Panc1 (cell line): Measurements from ENCODE around the gene CDK8.

ENCODE experiments used
- CTCF ChIP-seq: fragments of 450-650 bp; IDR thresholded peaks from 2 replicates; pipeline ENCODE4 v1.5.1; 2017; ENCODE audit warnings: mild to moderate bottlenecking
- POLR2AphosphoS5 ChIP-seq: IDR thresholded peaks from 2 replicates; pipeline ENCODE4 v1.6.1; 2012; ENCODE audit warnings: mild to moderate bottlenecking, low read depth, low read length, moderate library complexity
- SIN3A ChIP-seq: IDR thresholded peaks from 2 replicates; pipeline ENCODE4 v1.6.1; 2012; ENCODE audit warnings: low read depth, mild to moderate bottlenecking, low read length, moderate library complexity, borderline replicate concordance; ENCODE audit not compliant: insufficient read depth
- TCF7L2 ChIP-seq: IDR thresholded peaks from 2 replicates; pipeline ENCODE4 v1.6.1; 2011; ENCODE audit warnings: mild to moderate bottlenecking, low read depth, low read length, inconsistent platforms
- TF ChIP-seq, protein P1 (sequence below), 2 experiments: IDR thresholded peaks; 2 replicates each; pipeline ENCODE4 v1.6.1; 2011 to 2012; ENCODE audit warnings: low read depth in 2 of 2, control low read depth in 1 of 2, low read length in 1 of 2, mild to moderate bottlenecking in 1 of 2, moderate library complexity in 1 of 2; ENCODE audit not compliant: insufficient read depth in 1 of 2

GRCh38 chr13:26227166-26227971, 26.6 kb upstream of the CDK8 start:
- TF ChIP-seq CTCF (no peak), POLR2AphosphoS5 (no peak), SIN3A (no peak), TCF7L2 (no peak)
- TF ChIP-seq, protein P1, sequence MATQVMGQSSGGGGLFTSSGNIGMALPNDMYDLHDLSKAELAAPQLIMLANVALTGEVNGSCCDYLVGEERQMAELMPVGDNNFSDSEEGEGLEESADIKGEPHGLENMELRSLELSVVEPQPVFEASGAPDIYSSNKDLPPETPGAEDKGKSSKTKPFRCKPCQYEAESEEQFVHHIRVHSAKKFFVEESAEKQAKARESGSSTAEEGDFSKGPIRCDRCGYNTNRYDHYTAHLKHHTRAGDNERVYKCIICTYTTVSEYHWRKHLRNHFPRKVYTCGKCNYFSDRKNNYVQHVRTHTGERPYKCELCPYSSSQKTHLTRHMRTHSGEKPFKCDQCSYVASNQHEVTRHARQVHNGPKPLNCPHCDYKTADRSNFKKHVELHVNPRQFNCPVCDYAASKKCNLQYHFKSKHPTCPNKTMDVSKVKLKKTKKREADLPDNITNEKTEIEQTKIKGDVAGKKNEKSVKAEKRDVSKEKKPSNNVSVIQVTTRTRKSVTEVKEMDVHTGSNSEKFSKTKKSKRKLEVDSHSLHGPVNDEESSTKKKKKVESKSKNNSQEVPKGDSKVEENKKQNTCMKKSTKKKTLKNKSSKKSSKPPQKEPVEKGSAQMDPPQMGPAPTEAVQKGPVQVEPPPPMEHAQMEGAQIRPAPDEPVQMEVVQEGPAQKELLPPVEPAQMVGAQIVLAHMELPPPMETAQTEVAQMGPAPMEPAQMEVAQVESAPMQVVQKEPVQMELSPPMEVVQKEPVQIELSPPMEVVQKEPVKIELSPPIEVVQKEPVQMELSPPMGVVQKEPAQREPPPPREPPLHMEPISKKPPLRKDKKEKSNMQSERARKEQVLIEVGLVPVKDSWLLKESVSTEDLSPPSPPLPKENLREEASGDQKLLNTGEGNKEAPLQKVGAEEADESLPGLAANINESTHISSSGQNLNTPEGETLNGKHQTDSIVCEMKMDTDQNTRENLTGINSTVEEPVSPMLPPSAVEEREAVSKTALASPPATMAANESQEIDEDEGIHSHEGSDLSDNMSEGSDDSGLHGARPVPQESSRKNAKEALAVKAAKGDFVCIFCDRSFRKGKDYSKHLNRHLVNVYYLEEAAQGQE (IDR thresholded peaks at IDR 0.05; ENCODE audit: insufficient read depth in 1 of 2, low read depth in 2 of 2, low read length in 1 of 2), result no peak
